Measurements from ENCODE around the gene ULK4.

- TF ChIP-seq CTCF (IDR thresholded peaks at IDR 0.05; ENCODE audit: insufficient read depth, low read length, poor library complexity, severe bottlenecking): no peak
- no peak for TF ChIP-seq EZH2phosphoT487 (conservative IDR thresholded peaks at IDR 0.05; ENCODE audit: low read length)
Measured at GRCh38 chr3:41350441-41350840, 611.5 kb downstream of the ULK4 start.

Data from SU-DHL-6 (cell line).